ENCODE results near the gene SPATA13.

SPATA13 gene

GRCh38 chr13:24161980-24162525, 1.5 kb downstream of the SPATA13 start:
- Histone ChIP-seq H3K27me3 (ENCODE audit: insufficient read depth, low read length) (no peaks in the 10 kb centered on the region), H3K36me3 (ENCODE audit: insufficient read depth, low read length) (no peaks in the 10 kb centered on the region), H3K9me3 (ENCODE audit: low read length) (no peaks in the 10 kb centered on the region), H3K4me3 (ENCODE audit: low read length) (peak overlapping the region; percentile 70), H2AFZ (ENCODE audit: low read depth, low read length) (no peak overlapping the region), H3K4me1 (ENCODE audit: insufficient read depth, low read length) (peaks cover 56% of the 10 kb centered on the region)

- H3K4me1 ChIP-seq (ENCODE audit: insufficient read depth, low read length): peaks cover 60% of the 10 kb centered on the region
- H3K4me3 ChIP-seq (ENCODE audit: low read length): no peak overlapping the region
- no peak overlapping the region for H2AFZ ChIP-seq (ENCODE audit: low read depth, low read length)
- H3K36me3 ChIP-seq (ENCODE audit: insufficient read depth, low read length): no peaks in the 10 kb centered on the region
- no peaks in the 10 kb centered on the region for H3K9me3 ChIP-seq (ENCODE audit: low read length)
- no peaks in the 10 kb centered on the region for H3K27me3 ChIP-seq (ENCODE audit: insufficient read depth, low read length)
Measured at GRCh38 chr13:24162604-24163003, 2.1 kb downstream of the SPATA13 start.

GRCh38 chr13:24165746-24166145, 5.2 kb downstream of the SPATA13 start:
- H2AFZ ChIP-seq (ENCODE audit: low read depth, low read length): no peak overlapping the region
- H3K9me3 ChIP-seq (ENCODE audit: low read length): no peaks in the 10 kb centered on the region
- no peak overlapping the region for H3K4me3 ChIP-seq (ENCODE audit: low read length)
- peaks cover 52% of the 10 kb centered on the region for H3K4me1 ChIP-seq (ENCODE audit: insufficient read depth, low read length)
- no peaks in the 10 kb centered on the region for H3K36me3 ChIP-seq (ENCODE audit: insufficient read depth, low read length)
- no peaks in the 10 kb centered on the region for H3K27me3 ChIP-seq (ENCODE audit: insufficient read depth, low read length)

GRCh38 chr13:24166561-24166960, 6.0 kb downstream of the SPATA13 start:
- peaks cover 45% of the 10 kb centered on the region for H3K4me1 ChIP-seq (ENCODE audit: insufficient read depth, low read length)
- H3K27me3 ChIP-seq (ENCODE audit: insufficient read depth, low read length): no peaks in the 10 kb centered on the region
- H3K4me3 ChIP-seq (ENCODE audit: low read length): no peak overlapping the region
- H3K36me3 ChIP-seq (ENCODE audit: insufficient read depth, low read length): no peaks in the 10 kb centered on the region
- H2AFZ ChIP-seq (ENCODE audit: low read depth, low read length): no peak overlapping the region
- H3K9me3 ChIP-seq (ENCODE audit: low read length): no peaks in the 10 kb centered on the region

GRCh38 chr13:24167666-24168391, 7.3 kb downstream of the SPATA13 start:
- Histone ChIP-seq H3K27me3 (ENCODE audit: insufficient read depth, low read length) (no peaks in the 10 kb centered on the region), H2AFZ (ENCODE audit: low read depth, low read length) (no peak overlapping the region), H3K4me3 (ENCODE audit: low read length) (peak overlapping the region; percentile 24), H3K9me3 (ENCODE audit: low read length) (no peaks in the 10 kb centered on the region), H3K4me1 (ENCODE audit: insufficient read depth, low read length) (peaks cover 34% of the 10 kb centered on the region), H3K36me3 (ENCODE audit: insufficient read depth, low read length) (no peaks in the 10 kb centered on the region)

- no peaks in the 10 kb centered on the region for H3K9me3 ChIP-seq (ENCODE audit: low read length)
- H3K36me3 ChIP-seq (ENCODE audit: insufficient read depth, low read length): no peaks in the 10 kb centered on the region
Measured at GRCh38 chr13:24168392-24168750, 7.9 kb downstream of the SPATA13 start.

GRCh38 chr13:24168979-24169378, 8.5 kb downstream of the SPATA13 start:
- Histone ChIP-seq H3K36me3 (ENCODE audit: insufficient read depth, low read length) (no peaks in the 10 kb centered on the region), H3K27me3 (ENCODE audit: insufficient read depth, low read length) (no peaks in the 10 kb centered on the region), H3K4me3 (ENCODE audit: low read length) (no peak overlapping the region), H2AFZ (ENCODE audit: low read depth, low read length) (no peak overlapping the region), H3K4me1 (ENCODE audit: insufficient read depth, low read length) (peaks cover 34% of the 10 kb centered on the region), H3K9me3 (ENCODE audit: low read length) (no peaks in the 10 kb centered on the region)

More at GRCh38 chr13:24168392-24168750, 7.9 kb downstream of the SPATA13 start:
- peaks cover 34% of the 10 kb centered on the region for H3K4me1 ChIP-seq (ENCODE audit: insufficient read depth, low read length)
- no peaks in the 10 kb centered on the region for H3K27me3 ChIP-seq (ENCODE audit: insufficient read depth, low read length)
- no peak overlapping the region for H2AFZ ChIP-seq (ENCODE audit: low read depth, low read length)
- H3K4me3 ChIP-seq (ENCODE audit: low read length): peak overlapping the region; percentile 24

- Histone ChIP-seq H3K36me3 (ENCODE audit: insufficient read depth, low read length) (no peaks in the 10 kb centered on the region), H3K27me3 (ENCODE audit: insufficient read depth, low read length) (no peaks in the 10 kb centered on the region), H2AFZ (ENCODE audit: low read depth, low read length) (no peak overlapping the region), H3K9me3 (ENCODE audit: low read length) (no peaks in the 10 kb centered on the region), H3K4me1 (ENCODE audit: insufficient read depth, low read length) (peaks cover 21% of the 10 kb centered on the region), H3K4me3 (ENCODE audit: low read length) (no peak overlapping the region)
Measured at GRCh38 chr13:24172071-24172470, 11.6 kb downstream of the SPATA13 start.

- Histone ChIP-seq H3K27me3 (ENCODE audit: insufficient read depth, low read length) (no peaks in the 10 kb centered on the region), H3K9me3 (ENCODE audit: low read length) (no peaks in the 10 kb centered on the region), H3K4me3 (ENCODE audit: low read length) (no peak overlapping the region)
Measured at GRCh38 chr13:24173795-24174194, 13.3 kb downstream of the SPATA13 start.

GRCh38 chr13:24175847-24176246, 15.3 kb downstream of the SPATA13 start:
- no peak overlapping the region for H3K4me3 ChIP-seq (ENCODE audit: low read length)
- H3K9me3 ChIP-seq (ENCODE audit: low read length): no peaks in the 10 kb centered on the region
- H3K36me3 ChIP-seq (ENCODE audit: insufficient read depth, low read length): no peaks in the 10 kb centered on the region

More at GRCh38 chr13:24173795-24174194, 13.3 kb downstream of the SPATA13 start:
- Histone ChIP-seq H2AFZ (ENCODE audit: low read depth, low read length) (no peak overlapping the region), H3K36me3 (ENCODE audit: insufficient read depth, low read length) (no peaks in the 10 kb centered on the region), H3K4me1 (ENCODE audit: insufficient read depth, low read length) (peaks cover 7% of the 10 kb centered on the region)

GRCh38 chr13:24176351-24177101, 16.0 kb downstream of the SPATA13 start:
- Histone ChIP-seq H3K4me1 (ENCODE audit: insufficient read depth, low read length) (peaks cover 8% of the 10 kb centered on the region), H3K27me3 (ENCODE audit: insufficient read depth, low read length) (no peaks in the 10 kb centered on the region), H2AFZ (ENCODE audit: low read depth, low read length) (no peak overlapping the region), H3K4me3 (ENCODE audit: low read length) (no peak overlapping the region), H3K9me3 (ENCODE audit: low read length) (no peaks in the 10 kb centered on the region), H3K36me3 (ENCODE audit: insufficient read depth, low read length) (no peaks in the 10 kb centered on the region)

More at GRCh38 chr13:24175847-24176246, 15.3 kb downstream of the SPATA13 start:
- no peak overlapping the region for H2AFZ ChIP-seq (ENCODE audit: low read depth, low read length)
- no peaks in the 10 kb centered on the region for H3K27me3 ChIP-seq (ENCODE audit: insufficient read depth, low read length)
- peaks cover 8% of the 10 kb centered on the region for H3K4me1 ChIP-seq (ENCODE audit: insufficient read depth, low read length)

GRCh38 chr13:24178847-24179485, 18.4 kb downstream of the SPATA13 start:
- H3K9me3 ChIP-seq (ENCODE audit: low read length): peaks cover 2% of the 10 kb centered on the region
- no peaks in the 10 kb centered on the region for H3K36me3 ChIP-seq (ENCODE audit: insufficient read depth, low read length)
- peaks cover 8% of the 10 kb centered on the region for H3K4me1 ChIP-seq (ENCODE audit: insufficient read depth, low read length)
- H3K4me3 ChIP-seq (ENCODE audit: low read length): no peak overlapping the region
- H3K27me3 ChIP-seq (ENCODE audit: insufficient read depth, low read length): no peaks in the 10 kb centered on the region
- H2AFZ ChIP-seq (ENCODE audit: low read depth, low read length): no peak overlapping the region

- Histone ChIP-seq H3K27me3 (ENCODE audit: insufficient read depth, low read length) (no peaks in the 10 kb centered on the region), H3K36me3 (ENCODE audit: insufficient read depth, low read length) (no peaks in the 10 kb centered on the region), H2AFZ (ENCODE audit: low read depth, low read length) (no peak overlapping the region)
Measured at GRCh38 chr13:24179486-24179850, 18.9 kb downstream of the SPATA13 start.

More at GRCh38 chr13:24179486-24179850, 18.9 kb downstream of the SPATA13 start:
- H3K4me3 ChIP-seq (ENCODE audit: low read length): no peak overlapping the region
- H3K9me3 ChIP-seq (ENCODE audit: low read length): peaks cover 2% of the 10 kb centered on the region
- peaks cover 8% of the 10 kb centered on the region for H3K4me1 ChIP-seq (ENCODE audit: insufficient read depth, low read length)

All from neuron (in vitro differentiated cells).